Measurements from ENCODE around the gene ZNF212.

Gene ZNF212

GRCh38 chr7:149209518-149210269 lies 29.8 kb upstream of the ZNF212 start:
- TF ChIP-seq REST (IDR thresholded peaks at IDR 0.05; ENCODE audit: insufficient replicate concordance, low read depth), result no peak
- peak; percentile 78 for TF ChIP-seq CTCF (IDR thresholded peaks at IDR 0.05; ENCODE audit: insufficient read depth, low read length)
- no peak for TF ChIP-seq SPI1 (IDR thresholded peaks at IDR 0.05; ENCODE audit: borderline replicate concordance, low read depth)
- TF ChIP-seq GABPA (IDR thresholded peaks at IDR 0.05; ENCODE audit: low read depth), result no peak
- TF ChIP-seq POLR2AphosphoS5 (IDR thresholded peaks at IDR 0.05; ENCODE audit: low read depth), result no peak
- H3K27ac ChIP-seq (replicated peaks), result no peak overlapping the region
- H3K4me3 ChIP-seq (replicated peaks; ENCODE audit: insufficient read depth, low read length), result no peak overlapping the region
- H3K27me3 ChIP-seq (ENCODE audit: insufficient read depth, poor library complexity, severe bottlenecking), result no peaks in the 10 kb centered on the region
- DNase-seq (ENCODE audit: low read depth in 1 of 2, low spot score in 1 of 2), result peak in 1 of 2 experiments; percentile 55

DNA sequence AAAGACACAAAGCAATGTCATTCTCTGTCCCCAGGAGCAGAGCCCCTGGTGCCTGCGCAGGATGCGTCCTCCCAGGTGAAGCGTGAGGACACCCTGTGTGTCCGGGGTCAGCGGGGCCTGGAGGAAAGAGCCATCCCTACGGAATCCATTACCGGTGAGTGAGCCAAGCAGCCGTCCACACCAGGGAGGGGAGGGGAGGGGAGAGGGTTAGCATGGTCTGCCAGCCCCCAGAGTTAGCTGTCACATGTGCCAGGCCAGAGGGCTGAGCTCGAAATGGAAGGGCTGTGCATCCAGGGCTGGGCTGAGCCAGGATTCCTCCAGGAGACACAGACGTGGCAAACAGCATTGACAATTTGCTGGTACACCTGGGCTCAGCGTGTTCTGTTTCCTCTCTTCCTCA lies 28.9 kb upstream of the ZNF212 start:
- DNase-seq (ENCODE audit: low read depth in 1 of 2, low spot score in 1 of 2), result no peak
- Histone ChIP-seq H3K4me3 (replicated peaks; ENCODE audit: insufficient read depth, low read length) (no peak overlapping the region), H3K27ac (replicated peaks) (no peak overlapping the region), H3K27me3 (ENCODE audit: insufficient read depth, poor library complexity, severe bottlenecking) (no peaks in the 10 kb centered on the region)
- TF ChIP-seq POLR2AphosphoS5 (IDR thresholded peaks at IDR 0.05; ENCODE audit: low read depth) (no peak), REST (IDR thresholded peaks at IDR 0.05; ENCODE audit: insufficient replicate concordance, low read depth) (no peak), GABPA (IDR thresholded peaks at IDR 0.05; ENCODE audit: low read depth) (no peak), CTCF (IDR thresholded peaks at IDR 0.05; ENCODE audit: insufficient read depth, low read length) (no peak)

DNA sequence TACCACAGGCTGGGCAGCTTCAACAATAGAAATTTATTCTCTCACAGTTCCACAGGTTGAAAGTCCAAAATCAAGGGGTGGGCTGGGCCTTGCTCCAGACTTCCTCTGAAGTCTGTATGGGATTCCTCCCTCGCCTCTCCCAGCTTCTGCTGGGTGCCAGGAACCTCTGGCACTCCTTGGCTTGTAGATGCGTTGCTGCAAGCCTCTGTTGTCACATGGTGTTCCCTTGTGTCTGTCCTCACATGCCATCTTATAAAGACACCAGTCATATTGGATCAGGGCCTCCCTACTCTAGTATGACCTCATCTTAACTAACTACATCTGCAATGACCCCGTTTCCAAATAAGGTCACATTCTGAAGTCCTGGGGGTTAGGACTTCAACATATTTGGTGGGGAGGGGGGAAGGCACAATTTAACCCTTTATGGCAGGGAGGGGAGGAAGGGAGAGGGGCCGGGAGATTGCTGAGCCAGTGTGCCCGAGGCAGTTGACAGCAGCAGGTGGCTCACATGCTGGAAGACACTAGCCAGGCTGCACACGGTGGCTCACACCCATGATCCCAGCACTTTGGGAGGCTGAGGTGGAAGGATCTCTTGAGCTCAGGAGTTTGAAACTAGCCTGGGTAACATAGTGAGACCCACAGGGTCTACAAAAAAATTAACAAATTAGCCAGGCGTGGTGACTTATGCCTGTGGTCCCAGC lies 25.3 kb upstream of the ZNF212 start:
- DNase-seq (ENCODE audit: low read depth in 1 of 2, low spot score in 1 of 2), result no peak
- Histone ChIP-seq H3K4me3 (replicated peaks; ENCODE audit: insufficient read depth, low read length) (no peak overlapping the region), H3K27ac (replicated peaks) (no peak overlapping the region), H3K27me3 (ENCODE audit: insufficient read depth, poor library complexity, severe bottlenecking) (no peaks in the 10 kb centered on the region)
- no peak for TF ChIP-seq CTCF (IDR thresholded peaks at IDR 0.05; ENCODE audit: insufficient read depth, low read length)
- no peak for TF ChIP-seq SPI1 (IDR thresholded peaks at IDR 0.05; ENCODE audit: borderline replicate concordance, low read depth)
- no peak for TF ChIP-seq POLR2AphosphoS5 (IDR thresholded peaks at IDR 0.05; ENCODE audit: low read depth)
- TF ChIP-seq GABPA (IDR thresholded peaks at IDR 0.05; ENCODE audit: low read depth), result no peak
- no peak for TF ChIP-seq REST (IDR thresholded peaks at IDR 0.05; ENCODE audit: insufficient replicate concordance, low read depth)

All from HL-60 (cell line).